MG63 (cell line): Measurements from ENCODE around the gene EIF2B4. TPM values are rescaled to one million over a fixed set of nuclear protein-coding genes. Genes with fewer than 3 reads are reported as not detected.
A peak's percentile ranks its signal among the peaks of the same experiment; 100 is the strongest.
"Not testable (repeated sequence)": the region's sequence is repeated elsewhere in the genome, so short reads cannot be mapped to it uniquely, and the experiment has no call there.

ENCODE experiments used
- DNase-seq: peaks from one replicate; pipeline ENCODE4 v3.0.0-alpha.2; 2020
- H3K27me3 ChIP-seq: fragments of 250-450 bp; sonication (Bioruptor Pico); 2 replicates; pipeline ENCODE4 v1.5.1; 2020; ENCODE audit warnings: mild to moderate bottlenecking, moderate library complexity
- H3K36me3 ChIP-seq: fragments of 250-450 bp; sonication (Bioruptor Pico); 2 replicates; pipeline ENCODE4 v1.5.1; 2020; ENCODE audit warnings: mild to moderate bottlenecking, moderate library complexity
- H3K4me3 ChIP-seq: fragments of 250-450 bp; sonication (Bioruptor Pico); 2 replicates; pipeline ENCODE4 v1.5.1; 2020; ENCODE audit warnings: mild to moderate bottlenecking, moderate library complexity
- H3K9me3 ChIP-seq: fragments of 250-450 bp; sonication (Bioruptor Pico); 2 replicates; pipeline ENCODE4 v1.5.1; 2020; ENCODE audit warnings: mild to moderate bottlenecking, moderate library complexity
- total RNA-seq: library from RNA; depleted of rRNA; stranded (reverse); fragments of >200 nt; shearing (Covaris generic); gene quantifications from 2 replicates; pipeline ENCODE4 v1.2.3, GENCODE V29; 2014; ENCODE audit warnings: low replicate concordance; rRNA removed

The EIF2B4 gene
- total RNA-seq, 1 experiment from 2014 or later = 48.0 TPM

DNA sequence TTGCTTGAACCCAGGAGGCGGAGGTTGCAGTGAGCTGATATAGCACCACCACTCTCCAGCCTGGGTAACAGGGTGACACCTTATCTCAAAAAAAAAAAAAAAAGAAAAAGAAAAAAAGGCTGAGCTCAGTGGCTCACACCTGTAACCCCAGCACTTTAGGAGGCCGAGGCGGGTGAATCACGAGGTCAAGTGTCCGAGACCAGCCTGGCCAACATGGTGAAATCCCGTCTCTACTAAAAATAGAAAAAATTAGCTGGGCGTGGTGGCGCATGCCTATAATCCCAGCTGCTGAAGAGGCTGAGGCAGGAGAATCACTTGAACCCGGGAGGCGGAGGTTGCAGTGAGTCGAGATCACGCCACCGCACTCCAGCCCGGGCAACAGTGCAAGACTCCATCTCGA lies 50.3 kb downstream of the EIF2B4 start:
- DNase-seq, H3K9me3 ChIP-seq, H3K4me3 ChIP-seq, H3K36me3 ChIP-seq, H3K27me3 ChIP-seq: not testable (repeated sequence)

DNA sequence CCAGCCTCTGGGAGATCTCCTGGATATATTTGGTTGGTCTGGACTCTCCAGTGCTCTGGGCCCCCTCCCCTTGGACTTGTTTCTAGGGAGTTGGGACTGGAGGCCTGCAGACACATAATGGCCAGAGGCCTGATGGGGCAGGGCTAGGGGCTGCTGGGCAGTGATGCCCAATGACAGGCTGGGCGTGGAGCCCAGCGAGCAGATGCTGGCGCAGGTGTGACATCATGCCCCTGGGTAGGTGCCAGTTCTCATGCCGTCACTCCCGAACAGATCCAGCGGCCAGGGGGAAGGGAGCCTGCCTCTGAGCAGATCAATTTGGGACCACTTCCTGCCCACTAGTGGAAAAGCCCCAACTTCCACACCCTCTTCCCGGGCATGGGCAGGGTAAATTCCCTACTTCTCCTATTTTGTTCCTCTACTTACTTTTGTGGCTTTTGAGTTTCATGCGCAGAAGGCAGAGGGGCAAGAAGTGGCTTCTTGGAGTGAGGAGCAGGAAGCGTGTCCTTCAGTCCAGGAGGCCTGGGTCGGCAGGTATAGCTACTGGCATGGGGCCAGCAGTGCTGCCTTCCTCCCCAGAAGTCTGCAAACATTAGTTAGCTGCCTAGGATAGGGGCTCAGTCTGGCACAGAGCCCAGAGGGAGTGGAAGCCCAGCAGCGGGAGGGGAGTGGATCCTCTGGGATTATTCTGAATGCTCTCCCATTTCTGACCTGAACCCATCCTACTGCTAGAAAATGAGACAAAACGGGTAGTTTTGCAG lies 53.3 kb downstream of the EIF2B4 start:
- H3K9me3 ChIP-seq = no peaks in the 10 kb centered on the region
- H3K36me3 ChIP-seq = peaks cover 5% of the 10 kb centered on the region; the same call in 1 of the 2 replicates
- peak; percentile 52 for DNase-seq
- no peaks in the 10 kb centered on the region for H3K27me3 ChIP-seq
- no peak overlapping the region for H3K4me3 ChIP-seq

GRCh38 chr2:27315122-27315521 lies 55.0 kb downstream of the EIF2B4 start:
- H3K4me3 ChIP-seq = no peak overlapping the region
- H3K9me3 ChIP-seq = no peaks in the 10 kb centered on the region
- no peak for DNase-seq
- no peaks in the 10 kb centered on the region for H3K27me3 ChIP-seq
- H3K36me3 ChIP-seq = 0 out of 2 replicates have a peak, but pooled peaks cover 5% of the 10 kb centered on the region

GRCh38 chr2:27314709-27315108 lies 55.4 kb downstream of the EIF2B4 start:
- no peaks in the 10 kb centered on the region for H3K27me3 ChIP-seq
- DNase-seq = no peak
- H3K36me3 ChIP-seq = 0 out of 2 replicates have a peak, but pooled peaks cover 5% of the 10 kb centered on the region
- H3K9me3 ChIP-seq = no peaks in the 10 kb centered on the region
- H3K4me3 ChIP-seq = no peak overlapping the region

Other genes with a start within 250 kb of the EIF2B4 start
- not detected in 2 replicates for gene ABHD1, start 246.5 kb downstream of the EIF2B4 start, total RNA-seq
- gene PREB, start 235.7 kb downstream of the EIF2B4 start, total RNA-seq = 60.5 and 84.3 TPM in 2 replicates
- not detected in 2 replicates for gene PRR30, start 230.9 kb downstream of the EIF2B4 start, total RNA-seq
- not detected in 2 replicates for gene TCF23, start 221.3 kb downstream of the EIF2B4 start, total RNA-seq
- 186 and 199 TPM in 2 replicates for gene ATRAID, start 158.3 kb downstream of the EIF2B4 start, total RNA-seq
- gene SLC5A6, start 158.1 kb downstream of the EIF2B4 start, total RNA-seq = 6.2 and 15.1 TPM in 2 replicates
- 18.7 and 38.9 TPM in 2 replicates for gene CAD, start 153.0 kb downstream of the EIF2B4 start, total RNA-seq
- gene SLC30A3, start 107.3 kb downstream of the EIF2B4 start, total RNA-seq = not detected in 2 replicates
- gene DNAJC5G, start 94.9 kb downstream of the EIF2B4 start, total RNA-seq = not detected in 2 replicates
- gene TRIM54, start 87.9 kb downstream of the EIF2B4 start, total RNA-seq = 2.1 TPM in 1 of 2 replicates, not detected in the other
- 1.3 TPM in 1 of 2 replicates, not detected in the other for gene UCN, start 61.9 kb downstream of the EIF2B4 start, total RNA-seq
- gene MPV17, start 47.2 kb downstream of the EIF2B4 start, total RNA-seq = 66.5 and 72.4 TPM in 2 replicates
- 53.5 and 56.5 TPM in 2 replicates for gene GTF3C2, start 13.6 kb downstream of the EIF2B4 start, total RNA-seq
- 195 and 280 TPM in 2 replicates for gene SNX17, start 278 bp upstream of the EIF2B4 start, total RNA-seq
- gene ZNF513, start 10.4 kb upstream of the EIF2B4 start, total RNA-seq = 0.74 and 6.5 TPM in 2 replicates
- gene PPM1G, start 39.3 kb upstream of the EIF2B4 start, total RNA-seq = 139 and 145 TPM in 2 replicates
- 150 and 154 TPM in 2 replicates for gene NRBP1, start 58.3 kb upstream of the EIF2B4 start, total RNA-seq
- not detected in 2 replicates for gene KRTCAP3, start 72.0 kb upstream of the EIF2B4 start, total RNA-seq
- 8.7 and 40.1 TPM in 2 replicates for gene IFT172, start 119.4 kb upstream of the EIF2B4 start, total RNA-seq
- 0.53 TPM in 1 of 2 replicates, not detected in the other for gene FNDC4, start 124.9 kb upstream of the EIF2B4 start, total RNA-seq
- not detected in 2 replicates for gene GCKR, start 126.5 kb upstream of the EIF2B4 start, total RNA-seq
- 31.4 and 50.2 TPM in 2 replicates for gene ZNF512, start 212.7 kb upstream of the EIF2B4 start, total RNA-seq